Right renal cortex interstitium (tissue), 3 donors: ENCODE results near the gene CD209. TPM values are rescaled to one million over a fixed set of nuclear protein-coding genes. Genes with fewer than 3 reads are reported as not detected.
"Not testable (repeated sequence)": the region's sequence is repeated elsewhere in the genome, so short reads cannot be mapped to it uniquely, and the experiment has no call there.

Experiments
- DNase-seq, 3 donors: peaks; one replicate each; pipeline ENCODE4 v3.0.0-alpha.2; 2013; ENCODE audit warnings: low read depth in 3 of 3, low spot score in 2 of 3
- polyA plus RNA-seq, 3 donors: library from polyadenylated mRNA; unstranded; fragments of 120-200 nt; gene quantifications; one replicate each; pipeline ENCODE4 v1.2.1, GENCODE V29; 2013; ENCODE audit not compliant: insufficient read length in 3 of 3

The CD209 gene
- polyA plus RNA-seq, 3 donors: 0.94 to 1.4 (median 1.3) TPM

- DNase-seq: no peak
Observed at GRCh38 chr19:7769171-7769570, 21.8 kb upstream of the CD209 start.

DNA sequence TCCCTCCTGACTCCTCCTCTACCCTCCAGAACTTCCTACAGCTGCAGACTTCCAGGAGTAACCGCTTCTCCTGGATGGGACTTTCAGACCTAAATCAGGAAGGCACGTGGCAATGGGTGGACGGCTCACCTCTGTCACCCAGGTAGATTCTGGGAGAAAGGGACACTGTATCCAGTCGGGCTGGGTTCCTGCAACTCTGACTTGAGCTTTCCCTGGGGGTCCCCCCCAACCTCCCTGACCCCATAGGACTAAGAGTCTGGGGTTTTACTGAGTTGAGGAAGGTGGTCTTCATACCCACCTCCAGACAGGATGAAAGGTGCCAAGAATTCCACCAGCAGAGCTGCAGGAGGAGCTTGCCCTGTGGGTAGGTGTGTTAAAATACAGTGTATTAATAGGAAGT, 20.2 kb upstream of the CD209 start:
- DNase-seq: no peak

DNA sequence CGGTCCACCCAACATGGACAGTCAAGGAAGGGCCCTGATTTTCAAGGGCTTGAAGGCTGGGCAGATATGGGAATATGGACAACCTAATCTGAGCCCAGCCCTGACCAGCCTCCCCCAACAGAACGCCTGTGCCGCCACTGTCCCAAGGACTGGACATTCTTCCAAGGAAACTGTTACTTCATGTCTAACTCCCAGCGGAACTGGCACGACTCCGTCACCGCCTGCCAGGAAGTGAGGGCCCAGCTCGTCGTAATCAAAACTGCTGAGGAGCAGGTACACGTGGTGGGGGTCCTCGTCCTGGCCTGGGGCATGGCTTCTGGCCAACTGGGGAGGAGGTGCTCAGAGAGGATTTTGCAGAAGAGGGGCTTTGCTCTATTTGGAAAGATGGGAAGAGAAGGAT, 19.2 kb upstream of the CD209 start:
- no peak for DNase-seq

DNA sequence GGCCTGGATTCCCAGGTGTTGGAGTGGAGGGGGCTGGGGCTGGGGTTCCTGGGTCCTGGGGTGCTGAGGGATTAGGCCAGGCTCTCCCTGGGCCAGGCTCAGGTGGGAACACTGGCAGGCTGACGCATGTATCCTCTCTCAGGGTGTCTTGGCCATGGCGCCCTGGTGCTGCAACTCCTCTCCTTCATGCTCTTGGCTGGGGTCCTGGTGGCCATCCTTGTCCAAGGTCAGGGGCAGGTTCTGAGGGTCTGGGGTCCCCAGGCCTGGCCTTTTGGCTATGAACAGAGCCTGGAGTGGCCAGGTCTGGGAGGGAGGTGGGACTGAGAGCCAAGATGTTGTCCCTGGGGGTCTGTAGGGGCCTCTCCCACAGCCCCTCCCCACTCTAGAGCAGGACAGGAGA, 17.7 kb upstream of the CD209 start:
- not testable (repeated sequence) for DNase-seq

- not testable (repeated sequence) for DNase-seq
Observed at GRCh38 chr19:7764157-7764556, 16.8 kb upstream of the CD209 start.

- DNase-seq: no peak
Observed at GRCh38 chr19:7763696-7764095, 16.4 kb upstream of the CD209 start.

GRCh38 chr19:7762719-7763293, 15.5 kb upstream of the CD209 start, which contains the start of gene CLEC4M:
Gene CLEC4M (plus strand): TSS chr19:7763243. CDS start chr19:7763267, 24 bp downstream.
- no peak for DNase-seq

DNA sequence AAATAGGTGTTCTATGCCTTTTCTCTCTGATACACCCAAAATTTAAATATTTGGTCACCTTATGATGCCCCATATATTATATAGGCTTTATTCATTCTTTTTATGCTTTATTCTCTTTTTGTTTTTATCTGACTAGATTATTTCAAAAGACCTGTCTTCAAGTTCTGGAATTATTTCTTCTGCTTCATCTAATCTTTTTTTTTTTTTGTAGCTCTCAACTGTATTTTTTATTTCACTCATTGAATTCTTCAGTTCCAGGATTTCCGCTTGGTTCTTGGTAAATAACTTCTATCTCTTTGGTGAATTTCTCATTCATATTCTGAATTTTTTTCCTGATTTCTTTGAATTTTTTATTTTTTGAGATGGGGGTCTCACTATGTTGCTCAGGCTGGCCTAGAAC, 11.8 kb upstream of the CD209 start:
- no peak for DNase-seq

GRCh38 chr19:7757358-7757757, 10.0 kb upstream of the CD209 start:
- DNase-seq: no peak

DNA sequence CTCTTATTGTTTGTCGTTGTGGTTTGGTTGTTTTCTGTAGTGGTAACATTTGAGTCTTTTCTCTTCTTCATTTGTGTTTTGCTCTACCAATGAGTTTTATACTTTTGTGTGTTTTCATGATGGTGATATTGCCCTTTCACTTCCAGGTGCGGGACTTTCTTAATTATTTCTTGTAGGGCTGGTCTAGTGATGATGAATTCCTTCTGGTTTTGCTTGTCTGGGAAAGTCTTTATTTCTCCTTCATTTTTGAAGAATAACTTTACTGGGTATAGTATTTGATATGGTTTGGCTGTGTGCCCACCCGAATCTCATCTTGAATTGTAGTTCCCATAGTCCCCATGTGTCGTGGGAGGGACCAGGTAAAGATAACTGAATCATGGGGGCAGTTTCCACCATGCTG, 8.9 kb upstream of the CD209 start:
- no peak for DNase-seq

DNA sequence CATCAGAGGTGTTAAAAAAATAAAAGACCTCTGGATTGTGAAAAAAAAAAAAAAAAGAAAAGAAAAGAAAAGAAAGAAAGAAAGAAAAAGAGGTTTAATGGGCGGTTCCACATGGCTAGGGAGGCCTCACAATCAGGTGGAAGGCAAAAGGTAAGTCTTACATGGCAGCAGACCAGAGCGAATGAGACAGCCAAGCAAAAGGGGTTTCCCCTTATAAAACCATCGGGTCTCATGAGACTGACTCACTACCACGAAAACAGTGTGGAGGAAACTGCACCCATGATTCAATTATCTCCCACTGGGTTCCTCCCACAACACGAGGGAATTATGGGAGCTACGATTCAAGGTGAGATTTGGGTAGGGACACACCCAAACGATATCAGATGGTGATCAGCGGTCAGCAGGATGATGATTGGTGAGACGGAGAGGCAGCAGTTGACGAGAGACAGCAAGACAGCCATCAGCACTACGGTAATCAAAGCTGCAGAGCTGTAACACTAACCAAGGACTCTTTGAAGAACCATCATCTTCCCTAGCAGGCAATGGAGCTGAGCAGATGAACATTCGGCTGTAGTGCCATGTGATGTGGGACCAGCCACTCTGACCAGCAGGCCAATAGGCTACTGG, 3.9 kb upstream of the CD209 start:
- DNase-seq: no peak

DNA sequence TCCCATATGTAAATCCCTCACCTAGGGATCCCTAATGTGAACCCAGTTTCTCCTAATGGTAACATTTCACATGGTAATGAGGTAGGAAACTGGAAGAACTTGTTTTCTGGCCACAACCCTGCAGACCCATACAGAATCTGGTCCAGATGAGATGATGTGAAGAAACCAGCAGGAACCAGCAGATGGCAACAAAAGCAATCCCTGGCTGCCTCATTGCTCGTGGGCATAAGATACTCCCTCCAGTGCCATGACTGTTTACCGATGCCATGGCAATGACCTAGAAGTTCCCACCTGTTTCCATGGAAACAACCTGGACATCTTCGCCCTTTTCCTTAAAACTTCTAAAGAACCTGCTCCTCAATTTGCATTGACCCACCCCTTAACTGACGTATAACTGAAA, 1.4 kb upstream of the CD209 start:
- DNase-seq: peak in 2 of 3 donors; percentile 10 to 12

- no peak for DNase-seq
Observed at GRCh38 chr19:7748171-7748570, 837 bp upstream of the CD209 start.

DNA sequence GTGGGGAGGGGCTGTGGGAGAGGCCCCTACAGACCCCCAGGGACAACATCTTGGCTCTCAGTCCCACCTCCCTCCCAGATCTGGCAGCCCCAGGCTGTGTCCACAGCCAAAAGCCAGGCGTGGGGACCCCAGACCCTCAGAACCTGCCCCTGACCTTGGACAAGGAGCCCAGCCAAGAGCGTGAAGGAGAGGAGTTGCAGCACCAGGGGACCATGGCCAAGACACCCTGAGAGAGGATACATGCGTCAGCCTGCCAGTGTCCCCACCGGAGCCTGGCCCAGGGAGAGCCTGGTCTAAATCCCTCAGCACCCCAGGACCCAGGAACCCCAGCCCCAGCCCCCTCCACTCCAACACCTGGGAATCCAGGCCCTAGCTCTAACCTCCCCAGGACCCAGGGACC, 1.0 kb downstream of the CD209 start:
- not testable (repeated sequence) for DNase-seq

- no peak for DNase-seq
Observed at GRCh38 chr19:7744871-7745650, 2.3 kb downstream of the CD209 start.

- no peak for DNase-seq
Observed at GRCh38 chr19:7744199-7744786, 3.0 kb downstream of the CD209 start.

GRCh38 chr19:7743425-7743841, 3.9 kb downstream of the CD209 start:
- no peak for DNase-seq

DNA sequence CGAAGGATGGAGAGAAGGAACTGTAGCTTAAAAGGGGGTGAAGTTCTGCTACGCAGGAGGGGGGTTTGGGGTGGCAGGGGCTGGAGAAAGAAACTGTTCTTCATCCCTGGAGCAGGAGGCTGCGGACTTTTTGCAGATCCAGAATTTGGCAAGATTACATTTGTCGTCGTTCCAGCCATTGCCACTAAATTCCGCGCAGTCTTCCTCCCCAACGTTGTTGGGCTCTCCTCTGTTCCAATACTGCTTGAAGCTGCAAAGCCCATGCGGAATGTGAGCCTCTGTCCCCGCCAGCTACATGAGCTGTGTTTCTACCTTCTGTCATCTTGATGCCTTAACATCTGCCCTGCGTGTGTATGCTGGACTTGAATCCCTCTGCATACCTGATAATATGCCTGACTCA, 4.3 kb downstream of the CD209 start:
- DNase-seq: no peak

GRCh38 chr19:7742575-7742974, 4.8 kb downstream of the CD209 start:
- no peak for DNase-seq

DNA sequence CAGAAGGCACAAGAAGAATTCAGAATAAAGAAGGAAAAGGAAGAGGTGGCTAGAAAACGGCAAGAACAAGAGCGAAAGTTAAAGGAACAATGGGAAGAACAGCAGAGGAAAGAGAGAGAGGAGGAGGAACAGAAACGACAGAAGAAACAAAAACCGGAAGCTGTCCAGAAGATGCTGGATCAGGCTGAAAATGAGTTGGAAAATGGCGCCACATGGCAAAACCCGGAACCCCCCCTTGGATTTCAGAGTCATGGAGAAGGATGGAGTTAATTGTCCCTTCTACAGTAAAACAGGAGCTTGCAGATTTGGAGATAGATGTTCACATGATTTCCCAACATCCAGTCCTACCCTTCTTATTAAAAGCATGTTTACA, 6.7 kb downstream of the CD209 start:
- DNase-seq: no peak

- no peak for DNase-seq
Observed at GRCh38 chr19:7739801-7740681, 7.3 kb downstream of the CD209 start.
